NCI-H748 treated with DMSO at 0.1 percent for 48 hours (cell line): ENCODE measurements around the gene LGR5.
"Not testable (repeated sequence)": the region's sequence is repeated elsewhere in the genome, so short reads cannot be mapped to it uniquely, and the experiment has no call there.

Experiments
- DNase-seq: peaks from one replicate; lab custom pipeline; 2025; lab: John Stamatoyannopoulos, UW

LGR5 gene

DNA sequence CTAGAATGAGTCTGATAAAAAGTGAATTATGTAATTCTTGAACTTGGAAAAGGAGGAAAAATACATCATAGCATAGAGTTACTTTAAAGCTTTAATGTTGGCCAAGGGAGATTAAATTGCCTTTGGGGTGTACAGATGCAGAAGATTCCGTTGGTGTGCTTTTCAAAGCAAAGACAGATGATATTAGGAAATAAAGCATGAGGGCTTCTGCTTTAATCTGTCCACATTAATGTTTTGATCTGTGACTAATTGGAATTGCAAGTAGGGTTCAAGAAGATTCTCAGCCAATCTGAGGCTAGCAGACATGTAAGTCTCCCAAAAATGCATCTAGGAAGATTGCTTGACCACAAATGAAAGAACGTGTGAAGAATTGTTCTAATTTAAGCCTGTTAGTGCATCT is 35.2 kb downstream of the LGR5 start:
- no peak for DNase-seq

GRCh38 chr12:71475280-71475679 is 35.7 kb downstream of the LGR5 start:
- no peak for DNase-seq

GRCh38 chr12:71476513-71476912 is 36.9 kb downstream of the LGR5 start:
- no peak for DNase-seq

GRCh38 chr12:71477609-71478008 is 38.0 kb downstream of the LGR5 start:
- DNase-seq, result no peak

DNA sequence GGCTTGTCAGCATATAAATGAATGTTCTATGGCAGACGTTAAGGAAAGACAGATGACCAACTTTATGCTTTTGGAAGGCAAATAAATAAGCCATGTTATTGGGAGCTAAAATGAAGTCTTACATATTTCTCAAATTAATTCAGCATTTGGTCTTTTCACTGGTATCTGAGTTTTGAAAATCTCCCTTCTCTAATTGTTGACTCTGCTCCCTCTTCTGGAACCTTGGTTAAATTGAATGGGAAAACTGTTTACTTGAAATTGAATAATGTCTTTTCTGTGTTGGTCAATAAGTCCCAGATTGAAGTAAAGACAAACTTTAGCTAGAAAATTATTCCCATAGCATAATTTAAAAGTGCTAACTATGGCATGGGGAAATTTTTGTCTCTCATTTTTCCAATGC is 38.7 kb downstream of the LGR5 start:
- DNase-seq, result no peak

- no peak for DNase-seq
These were observed 44.8 kb downstream of the LGR5 start for GRCh38 chr12:71484272-71484905.

DNA sequence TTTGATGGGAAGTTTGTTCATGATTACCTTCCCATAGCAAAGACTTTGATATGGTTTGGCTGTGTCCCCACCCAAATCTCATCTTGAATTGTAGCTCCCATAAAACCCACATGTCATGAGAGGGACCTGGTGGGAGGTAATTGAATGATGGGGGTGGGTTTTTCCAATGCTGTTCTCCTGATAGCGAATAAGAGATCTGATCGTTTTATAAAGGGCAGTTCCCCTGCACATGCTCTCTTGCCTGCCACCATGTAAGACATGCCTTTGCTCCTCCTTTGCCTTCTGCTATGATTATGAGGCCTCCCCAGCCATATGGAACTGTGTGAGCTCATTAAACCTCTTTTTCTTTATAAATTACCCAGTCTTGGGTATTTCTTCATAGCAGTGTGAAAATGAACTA is 51.2 kb downstream of the LGR5 start:
- not testable (repeated sequence) for DNase-seq

GRCh38 chr12:71492604-71493003 is 53.0 kb downstream of the LGR5 start:
- no peak for DNase-seq

GRCh38 chr12:71499834-71500233 is 60.2 kb downstream of the LGR5 start:
- no peak for DNase-seq

- peak; percentile 70 for DNase-seq
These were observed 64.2 kb downstream of the LGR5 start for GRCh38 chr12:71503579-71504391.

DNA sequence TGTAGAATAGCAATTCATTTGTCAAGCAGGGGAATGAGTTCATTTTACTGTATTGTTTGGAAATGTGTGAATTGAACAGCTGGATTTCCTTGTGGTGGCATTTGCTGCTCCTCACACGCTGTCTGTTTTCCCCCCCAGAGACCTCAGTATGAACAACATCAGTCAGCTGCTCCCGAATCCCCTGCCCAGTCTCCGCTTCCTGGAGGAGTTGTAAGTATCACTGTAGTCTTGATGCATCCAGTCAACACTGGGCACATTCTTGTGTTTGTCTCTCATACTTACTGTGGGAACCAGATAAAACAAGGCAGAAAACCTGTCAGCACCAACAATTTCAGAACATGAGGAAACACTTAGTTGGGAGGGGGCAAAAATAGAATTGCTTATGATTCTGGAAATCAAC is 64.9 kb downstream of the LGR5 start:
- no peak for DNase-seq

DNA sequence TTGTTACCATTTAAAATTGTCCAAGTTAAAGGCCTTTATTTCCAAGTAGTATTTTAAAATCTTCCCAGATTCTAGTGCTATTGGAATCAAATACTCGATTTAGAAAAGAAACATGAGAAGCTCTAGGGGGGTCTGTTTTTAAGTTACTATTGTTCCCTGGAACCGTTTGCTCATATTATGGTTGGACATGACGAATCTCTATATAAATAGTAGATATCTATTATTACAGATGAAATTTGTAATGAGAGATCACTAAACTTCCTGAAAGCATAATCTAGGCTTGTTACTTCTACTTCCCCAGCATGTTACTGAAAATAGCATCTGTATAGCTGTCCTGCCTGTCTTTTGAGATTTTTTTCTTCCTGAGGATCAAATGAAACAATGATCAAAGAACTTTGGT is 70.1 kb downstream of the LGR5 start:
- DNase-seq, result no peak

GRCh38 chr12:71517145-71517846 is 77.7 kb downstream of the LGR5 start:
- DNase-seq, result no peak

GRCh38 chr12:71521125-71521524 is 81.5 kb downstream of the LGR5 start:
- no peak for DNase-seq

- no peak for DNase-seq
These were observed 85.0 kb downstream of the LGR5 start for GRCh38 chr12:71524626-71525025.

GRCh38 chr12:71533703-71534102 is 94.1 kb downstream of the LGR5 start:
- no peak for DNase-seq

GRCh38 chr12:71536279-71536938 is 96.8 kb downstream of the LGR5 start:
- DNase-seq, result no peak

DNA sequence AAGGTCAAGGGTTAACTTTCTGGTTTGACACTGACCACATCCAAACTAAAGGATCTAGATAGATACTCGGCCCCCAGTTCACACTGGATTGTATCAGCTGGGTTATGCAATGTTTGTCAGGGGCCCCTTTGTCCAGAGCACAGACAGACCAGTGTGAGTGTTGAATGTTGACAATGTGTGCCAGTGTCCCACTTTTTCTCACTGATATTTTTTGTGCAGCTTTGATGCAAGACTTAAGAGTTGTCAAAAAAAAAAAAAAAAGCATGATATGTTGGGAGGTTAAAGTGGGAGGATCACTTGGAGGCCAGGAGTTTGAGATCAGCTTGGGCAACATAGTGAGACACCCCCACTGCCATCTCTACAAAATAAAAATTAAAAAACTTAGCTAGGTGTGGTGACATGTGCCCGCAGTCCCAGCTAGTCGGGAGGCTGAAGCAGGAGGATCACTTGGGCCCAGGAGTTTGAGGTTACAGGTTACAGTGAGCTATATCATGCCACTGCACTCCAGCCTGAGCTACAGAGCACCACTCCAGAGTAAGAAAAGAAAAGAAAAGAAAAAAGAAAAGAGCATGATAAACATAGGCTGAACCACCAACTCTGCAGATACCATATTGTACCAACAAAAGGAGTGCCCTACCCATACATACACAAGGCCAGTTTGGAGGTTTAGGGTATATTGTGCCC is 97.5 kb downstream of the LGR5 start:
- DNase-seq, result no peak

- no peak for DNase-seq
These were observed 99.2 kb downstream of the LGR5 start for GRCh38 chr12:71538807-71539206.

DNA sequence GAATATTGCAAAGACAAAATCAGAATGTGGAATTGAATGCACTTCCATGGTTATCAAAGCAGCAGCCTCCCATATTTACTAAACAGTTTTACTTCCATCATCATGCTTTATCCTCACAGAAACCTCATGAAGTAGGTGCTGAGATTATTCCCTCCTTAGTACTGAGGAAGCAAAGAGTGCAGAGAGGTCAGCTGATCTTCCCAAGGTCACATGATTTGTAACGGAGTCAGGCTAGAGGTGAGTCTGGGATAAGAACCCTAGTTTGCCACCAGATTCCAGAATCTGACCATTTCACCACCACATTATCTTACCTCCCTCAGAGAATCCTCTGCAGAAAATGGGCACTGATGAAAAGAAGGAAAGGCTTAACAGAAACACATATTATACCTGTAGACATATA is 102.0 kb downstream of the LGR5 start:
- DNase-seq, result no peak

DNA sequence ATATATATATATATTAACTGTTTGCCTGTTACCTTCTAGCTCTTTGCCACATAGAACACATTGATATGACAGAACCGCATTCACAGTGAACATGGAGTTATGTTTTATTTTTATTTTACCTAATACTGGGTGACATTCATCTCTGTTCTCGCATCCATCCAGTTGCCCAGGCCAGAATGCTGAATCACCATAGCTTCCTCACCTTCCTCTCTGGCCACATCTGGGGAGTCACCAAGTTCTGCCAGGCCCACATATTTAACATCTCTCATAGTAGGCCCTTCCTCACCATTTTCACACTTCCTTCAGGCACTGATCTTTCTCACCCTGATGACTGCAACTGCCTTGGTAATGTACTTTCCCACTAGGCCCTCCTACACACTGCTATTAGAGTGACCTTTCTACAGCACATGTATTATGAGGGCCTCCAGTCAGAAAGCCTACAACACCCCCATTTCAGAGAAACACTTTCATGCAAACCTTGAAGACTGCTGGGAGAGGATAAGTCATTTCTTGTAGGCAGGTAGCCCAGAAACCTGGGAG is 106.8 kb downstream of the LGR5 start:
- DNase-seq, result no peak

- DNase-seq, result peak; percentile 42
These were observed 109.3 kb downstream of the LGR5 start for GRCh38 chr12:71548893-71549292.
